Measurements from ENCODE around the gene PPP2R5C. TPM values are rescaled to one million over a fixed set of nuclear protein-coding genes. Genes with fewer than 3 reads are reported as not detected.

PPP2R5C gene
- polyA plus RNA-seq, 1 donor from 2014 or later = 111 TPM

- no peaks in the 10 kb centered on the region for H3K27me3 ChIP-seq (ENCODE audit: insufficient read depth, low read depth, low read length)
- peaks cover 7% of the 10 kb centered on the region for H3K79me2 ChIP-seq (replicated peaks; ENCODE audit: insufficient read depth, low read length)
- H3K9ac ChIP-seq (ENCODE audit: low read length) = no peak overlapping the region
- peak overlapping the region; percentile 17 for H3K27ac ChIP-seq (ENCODE audit: low read length)
- H4K20me1 ChIP-seq (ENCODE audit: insufficient read depth) = no peaks in the 10 kb centered on the region
- H3K36me3 ChIP-seq (ENCODE audit: insufficient read depth, low read length) = peaks cover 7% of the 10 kb centered on the region
- no peak overlapping the region for H3K4me2 ChIP-seq (ENCODE audit: low read length)
- no peak overlapping the region for H3K4me3 ChIP-seq (ENCODE audit: low read length)
- TF ChIP-seq CTCF (IDR thresholded peaks at IDR 0.05; ENCODE audit: poor library complexity, severe bottlenecking) = no peak
- TF ChIP-seq MXI1 (conservative IDR thresholded peaks at IDR 0.05; ENCODE audit: poor library complexity, severe bottlenecking) = no peak
- no peak for TF ChIP-seq TAF1 (IDR thresholded peaks at IDR 0.05; ENCODE audit: low read depth)
- no peak overlapping the region for H2AFZ ChIP-seq (ENCODE audit: low read depth, low read length)
- no peaks in the 10 kb centered on the region for H3F3A ChIP-seq (ENCODE audit: insufficient read depth, low read length, poor library complexity, severe bottlenecking)
- no peaks in the 10 kb centered on the region for H3K9me2 ChIP-seq (ENCODE audit: insufficient read depth, low read length)
- no peaks in the 10 kb centered on the region for H3K9me3 ChIP-seq (ENCODE audit: low read length)
Measured at GRCh38 chr14:101882141-101882935, 120.8 kb downstream of the PPP2R5C start.

- Histone ChIP-seq H3K27ac (ENCODE audit: low read length) (peak overlapping the region; percentile 60), H3K36me3 (ENCODE audit: insufficient read depth, low read length) (peaks cover 11% of the 10 kb centered on the region), H3F3A (ENCODE audit: insufficient read depth, low read length, poor library complexity, severe bottlenecking) (no peaks in the 10 kb centered on the region), H3K9me3 (ENCODE audit: low read length) (no peaks in the 10 kb centered on the region), H3K9ac (ENCODE audit: low read length) (no peak overlapping the region), H3K79me2 (replicated peaks; ENCODE audit: insufficient read depth, low read length) (peaks cover 7% of the 10 kb centered on the region), H3K4me2 (ENCODE audit: low read length) (no peak overlapping the region), H4K20me1 (ENCODE audit: insufficient read depth) (no peaks in the 10 kb centered on the region), H3K4me3 (ENCODE audit: low read length) (no peak overlapping the region), H3K27me3 (ENCODE audit: insufficient read depth, low read depth, low read length) (no peaks in the 10 kb centered on the region), H3K9me2 (ENCODE audit: insufficient read depth, low read length) (no peaks in the 10 kb centered on the region), H2AFZ (ENCODE audit: low read depth, low read length) (no peak overlapping the region)
- TF ChIP-seq SMC3 (conservative IDR thresholded peaks at IDR 0.05; ENCODE audit: poor library complexity) (no peak), MXI1 (conservative IDR thresholded peaks at IDR 0.05; ENCODE audit: poor library complexity, severe bottlenecking) (no peak), TAF1 (IDR thresholded peaks at IDR 0.05; ENCODE audit: low read depth) (no peak), CTCF (IDR thresholded peaks at IDR 0.05; ENCODE audit: poor library complexity, severe bottlenecking) (no peak), REST (IDR thresholded peaks at IDR 0.05; ENCODE audit: borderline replicate concordance) (no peak), EP300 (conservative IDR thresholded peaks at IDR 0.05; ENCODE audit: poor library complexity, severe bottlenecking) (no peak), RAD21 (conservative IDR thresholded peaks at IDR 0.05) (no peak), EZH2 (IDR thresholded peaks at IDR 0.05; ENCODE audit: borderline replicate concordance, insufficient read depth, low read length, poor library complexity, severe bottlenecking) (no peak), POLR2AphosphoS5 (IDR thresholded peaks at IDR 0.05) (no peak)
Measured at GRCh38 chr14:101884089-101884933, 122.8 kb downstream of the PPP2R5C start.
